ENCODE data around the gene MAP3K7.

GRCh38 chr6:90514496-90514895 is 72.4 kb downstream of the MAP3K7 start:
- TF ChIP-seq POLR2A (IDR thresholded peaks at IDR 0.05; ENCODE audit: low read length) = no peak
- no peak for TF ChIP-seq GATA1 (IDR thresholded peaks at IDR 0.05; ENCODE audit: low read depth, low read length)
